Neural progenitor cell (in vitro differentiated cells): Measurements from ENCODE around the gene CDK5.

Source experiments
- EZH2 ChIP-seq: fragments of 200-600 bp; sonication (generic); IDR thresholded peaks from 2 replicates; pipeline ENCODE4 v1.6.1; 2017; ENCODE audit warnings: antibody characterized with exemption, mild to moderate bottlenecking, moderate library complexity
- TF ChIP-seq, protein P1 (sequence below): fragments of 200-600 bp; sonication (generic); IDR thresholded peaks from 2 replicates; pipeline ENCODE4 v1.5.1; 2017; ENCODE audit warnings: antibody characterized with exemption, mild to moderate bottlenecking

DNA sequence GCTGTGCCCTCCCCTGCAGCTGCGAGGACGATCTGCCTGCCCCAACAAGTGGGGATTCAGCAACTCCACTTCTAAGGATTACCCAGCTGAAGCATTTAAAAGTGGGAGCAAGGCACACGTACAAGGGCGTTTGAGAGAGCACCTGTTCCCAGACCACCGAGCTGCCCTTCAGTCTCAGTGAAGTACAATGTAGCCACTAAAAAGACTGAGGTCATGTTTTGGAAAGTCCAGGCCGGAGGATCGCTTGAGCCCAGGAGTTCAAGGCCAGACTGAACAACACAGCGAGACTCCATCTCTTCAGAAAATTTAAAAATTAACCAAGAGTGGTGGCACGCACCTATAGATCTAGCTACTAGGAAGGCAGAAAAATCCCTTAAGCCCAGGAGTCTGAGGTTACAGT, 52.1 kb downstream of the CDK5 start:
- TF ChIP-seq, protein P1, sequence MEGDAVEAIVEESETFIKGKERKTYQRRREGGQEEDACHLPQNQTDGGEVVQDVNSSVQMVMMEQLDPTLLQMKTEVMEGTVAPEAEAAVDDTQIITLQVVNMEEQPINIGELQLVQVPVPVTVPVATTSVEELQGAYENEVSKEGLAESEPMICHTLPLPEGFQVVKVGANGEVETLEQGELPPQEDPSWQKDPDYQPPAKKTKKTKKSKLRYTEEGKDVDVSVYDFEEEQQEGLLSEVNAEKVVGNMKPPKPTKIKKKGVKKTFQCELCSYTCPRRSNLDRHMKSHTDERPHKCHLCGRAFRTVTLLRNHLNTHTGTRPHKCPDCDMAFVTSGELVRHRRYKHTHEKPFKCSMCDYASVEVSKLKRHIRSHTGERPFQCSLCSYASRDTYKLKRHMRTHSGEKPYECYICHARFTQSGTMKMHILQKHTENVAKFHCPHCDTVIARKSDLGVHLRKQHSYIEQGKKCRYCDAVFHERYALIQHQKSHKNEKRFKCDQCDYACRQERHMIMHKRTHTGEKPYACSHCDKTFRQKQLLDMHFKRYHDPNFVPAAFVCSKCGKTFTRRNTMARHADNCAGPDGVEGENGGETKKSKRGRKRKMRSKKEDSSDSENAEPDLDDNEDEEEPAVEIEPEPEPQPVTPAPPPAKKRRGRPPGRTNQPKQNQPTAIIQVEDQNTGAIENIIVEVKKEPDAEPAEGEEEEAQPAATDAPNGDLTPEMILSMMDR, result no peak
- TF ChIP-seq EZH2, result no peak
